RCC 7860 (cell line): Measurements from ENCODE around the gene HHIP.

Source experiments
- DNase-seq: peaks from one replicate; pipeline ENCODE4 v3.0.0-alpha.2; 2015; ENCODE audit warnings: low spot score
- FAIRE-seq: peaks from 2 replicates; lab custom pipeline; 2012; peaks lifted over from hg19 to GRCh38; lab: Jason Lieb, UNC

HHIP gene

GRCh38 chr4:144653781-144654545 is 8.0 kb downstream of the HHIP start:
- FAIRE-seq (no peak), DNase-seq (no peak)

- DNase-seq (no peak), FAIRE-seq (no peak)
These were observed 9.5 kb downstream of the HHIP start for GRCh38 chr4:144655491-144655890.

GRCh38 chr4:144656850-144657249 is 10.9 kb downstream of the HHIP start:
- FAIRE-seq (no peak), DNase-seq (no peak)

GRCh38 chr4:144658015-144658567 is 12.1 kb downstream of the HHIP start:
- FAIRE-seq (no peak), DNase-seq (no peak)

GRCh38 chr4:144658903-144659302 is 12.9 kb downstream of the HHIP start:
- DNase-seq (no peak), FAIRE-seq (no peak)

- no peak for DNase-seq
- no peak for FAIRE-seq
These were observed 13.5 kb downstream of the HHIP start for GRCh38 chr4:144659447-144659846.

- FAIRE-seq, result no peak
These were observed 18.0 kb downstream of the HHIP start for GRCh38 chr4:144663834-144664475.

GRCh38 chr4:144666539-144667175 is 20.7 kb downstream of the HHIP start:
- FAIRE-seq, result peak; percentile 79

More at GRCh38 chr4:144663834-144664475, 18.0 kb downstream of the HHIP start:
- DNase-seq, result no peak

GRCh38 chr4:144667500-144667899 is 21.5 kb downstream of the HHIP start:
- DNase-seq (peak; percentile 39), FAIRE-seq (peak; percentile 79)

More at GRCh38 chr4:144666539-144667175, 20.7 kb downstream of the HHIP start:
- peak; percentile 47 for DNase-seq

- FAIRE-seq (no peak), DNase-seq (no peak)
These were observed 24.8 kb downstream of the HHIP start for GRCh38 chr4:144670776-144671175.

- no peak for FAIRE-seq
- no peak for DNase-seq
These were observed 28.8 kb downstream of the HHIP start for GRCh38 chr4:144674711-144675110.

GRCh38 chr4:144681806-144682205 is 35.9 kb downstream of the HHIP start:
- FAIRE-seq (no peak), DNase-seq (no peak)

- no peak for FAIRE-seq
- DNase-seq, result no peak
These were observed 37.6 kb downstream of the HHIP start for GRCh38 chr4:144683516-144683915.

GRCh38 chr4:144685911-144686310 is 40.0 kb downstream of the HHIP start:
- DNase-seq, result no peak
- no peak for FAIRE-seq

- DNase-seq (no peak), FAIRE-seq (no peak)
These were observed 41.0 kb downstream of the HHIP start for GRCh38 chr4:144686921-144687320.

GRCh38 chr4:144687466-144687865 is 41.5 kb downstream of the HHIP start:
- no peak for FAIRE-seq
- DNase-seq, result no peak

GRCh38 chr4:144688035-144688569 is 42.1 kb downstream of the HHIP start:
- no peak for FAIRE-seq

GRCh38 chr4:144689125-144689524 is 43.2 kb downstream of the HHIP start:
- no peak for FAIRE-seq
- DNase-seq, result no peak

More at GRCh38 chr4:144688035-144688569, 42.1 kb downstream of the HHIP start:
- no peak for DNase-seq

- no peak for FAIRE-seq
- no peak for DNase-seq
These were observed 49.8 kb downstream of the HHIP start for GRCh38 chr4:144695721-144696120.

- DNase-seq (no peak), FAIRE-seq (no peak)
These were observed 50.4 kb downstream of the HHIP start for GRCh38 chr4:144696376-144696775.

- no peak for DNase-seq
- no peak for FAIRE-seq
These were observed 53.6 kb downstream of the HHIP start for GRCh38 chr4:144699565-144699964.
